K562 (cell line): ENCODE results near the gene MALAT1. TPM values are rescaled to one million over a fixed set of nuclear protein-coding genes. Genes with fewer than 3 reads are reported as not detected.

ENCODE experiments used
- ATF7 ChIP-seq: fragments of 450-650 bp; IDR thresholded peaks from 2 replicates; pipeline ENCODE4 v1.7.1; 2014; ENCODE audit warnings: mild to moderate bottlenecking, moderate library complexity
- CHCHD3 ChIP-seq: fragments of 250-450 bp; sonication (Bioruptor Pico); IDR thresholded peaks from 2 replicates; pipeline ENCODE4 v2.1.2; 2022; ENCODE audit warnings: mild to moderate bottlenecking
- DIDO1 ChIP-seq: fragments of 450-650 bp; IDR thresholded peaks from 2 replicates; pipeline ENCODE4 v1.6.1; 2016; ENCODE audit warnings: low read depth, missing biosample characterization, missing genetic modification characterization
- FOXP1 ChIP-seq: sonication (generic); formaldehyde crosslinking; IDR thresholded peaks from 2 replicates; pipeline ENCODE4 v1.8.0; 2022; ENCODE audit warnings: mild to moderate bottlenecking, missing genetic modification reagents
- HDAC6 ChIP-seq: IDR thresholded peaks from 2 replicates; pipeline ENCODE4 v1.6.1; 2012; ENCODE audit warnings: low read depth, mild to moderate bottlenecking, control low read depth, inconsistent platforms, low read length, moderate library complexity
- HMG20B ChIP-seq: fragments of 250-450 bp; sonication (Bioruptor Pico); IDR thresholded peaks from 2 replicates; pipeline ENCODE4 v1.5.0; 2021; ENCODE audit warnings: mild to moderate bottlenecking
- JUNB ChIP-seq: fragments of 450-650 bp; formaldehyde crosslinking; conservative IDR thresholded peaks from 2 replicates; pipeline ENCODE4 v1.4.0; 2020; ENCODE audit warnings: mild to moderate bottlenecking
- TAF7 ChIP-seq: fragments of 450-650 bp; IDR thresholded peaks from 2 replicates; pipeline ENCODE4 v1.6.1; 2016; ENCODE audit warnings: missing genetic modification characterization, missing compliant biosample characterization
- ZBTB7A ChIP-seq: IDR thresholded peaks from 2 replicates; pipeline ENCODE4 v1.6.1; 2011; ENCODE audit warnings: low read depth, mild to moderate bottlenecking, low read length, moderate library complexity, borderline replicate concordance; ENCODE audit not compliant: control insufficient read depth
- ZNF79 ChIP-seq: fragments of 250-450 bp; sonication (Bioruptor Pico); IDR thresholded peaks from 2 replicates; pipeline ENCODE4 v1.4.0; 2020; ENCODE audit warnings: low read depth, mild to moderate bottlenecking, moderate library complexity
- polyA plus RNA-seq, 8 experiments: library from polyadenylated mRNA; depleted of rRNA in 4 of 8; stranded (reverse) in 5 of 8; unstranded in 3 of 8; fragments of >200 nt; fragmentation: Nextera tagmentation in 2 of 8; fragmentation: Illumina TruSeq in 1 of 8; extraction: Ambion mirVana in 2 of 8; extraction: Trizol in 1 of 8; gene quantifications; 2 replicates each; pipeline versions ENCODE4 v1.2.1 to v1.2.3, GENCODE V29; 2011 to 2014; ENCODE audit warnings: inconsistent platforms in 1 of 8, missing spikeins in 1 of 8
- total RNA-seq, 7 experiments: library from RNA; depleted of rRNA in 6 of 7; stranded (reverse); fragments of >200 nt in 6 of 7; fragmentation: Illumina TruSeq in 2 of 7; extraction: Trizol in 2 of 7; gene quantifications; 2 replicates each; pipeline versions ENCODE4 v1.2.1 to v1.2.3, GENCODE V29; 2011 to 2021; ENCODE audit warnings: low replicate concordance in 1 of 7
- TF ChIP-seq, protein P1 (sequence below): sonication (generic); formaldehyde crosslinking; IDR thresholded peaks from 2 replicates; pipeline ENCODE4 v1.8.0; 2023; ENCODE audit warnings: missing genetic modification reagents, mild to moderate bottlenecking, borderline replicate concordance
- TF ChIP-seq, protein P2 (sequence below): IDR thresholded peaks from 3 replicates; pipeline ENCODE4 v1.6.1; 2011; ENCODE audit warnings: borderline replicate concordance, mild to moderate bottlenecking, moderate library complexity; ENCODE audit not compliant: insufficient read length; ENCODE audit errors: extremely low read depth
- TF ChIP-seq, protein P3 (sequence below), 2 experiments: IDR thresholded peaks; 2 replicates each; pipeline ENCODE4 v1.6.1; 2012; ENCODE audit warnings: improper control_type of control experiment in 2 of 2, low read depth in 2 of 2, low read length in 2 of 2, borderline replicate concordance in 1 of 2
- TF ChIP-seq, protein P4 (sequence below): fragments of 450-650 bp; IDR thresholded peaks from one replicate; pipeline ENCODE4 v1.6.1; 2018; ENCODE audit warnings: mild to moderate bottlenecking, moderate library complexity; ENCODE audit not compliant: partially characterized antibody

The MALAT1 gene
- total and polyA plus RNA-seq, 9 of the 15 experiments (the other 6 are each of a cell fraction or from before 2014, with no cell fraction given), result 363 to 8,715 (median 2,351) TPM

DNA sequence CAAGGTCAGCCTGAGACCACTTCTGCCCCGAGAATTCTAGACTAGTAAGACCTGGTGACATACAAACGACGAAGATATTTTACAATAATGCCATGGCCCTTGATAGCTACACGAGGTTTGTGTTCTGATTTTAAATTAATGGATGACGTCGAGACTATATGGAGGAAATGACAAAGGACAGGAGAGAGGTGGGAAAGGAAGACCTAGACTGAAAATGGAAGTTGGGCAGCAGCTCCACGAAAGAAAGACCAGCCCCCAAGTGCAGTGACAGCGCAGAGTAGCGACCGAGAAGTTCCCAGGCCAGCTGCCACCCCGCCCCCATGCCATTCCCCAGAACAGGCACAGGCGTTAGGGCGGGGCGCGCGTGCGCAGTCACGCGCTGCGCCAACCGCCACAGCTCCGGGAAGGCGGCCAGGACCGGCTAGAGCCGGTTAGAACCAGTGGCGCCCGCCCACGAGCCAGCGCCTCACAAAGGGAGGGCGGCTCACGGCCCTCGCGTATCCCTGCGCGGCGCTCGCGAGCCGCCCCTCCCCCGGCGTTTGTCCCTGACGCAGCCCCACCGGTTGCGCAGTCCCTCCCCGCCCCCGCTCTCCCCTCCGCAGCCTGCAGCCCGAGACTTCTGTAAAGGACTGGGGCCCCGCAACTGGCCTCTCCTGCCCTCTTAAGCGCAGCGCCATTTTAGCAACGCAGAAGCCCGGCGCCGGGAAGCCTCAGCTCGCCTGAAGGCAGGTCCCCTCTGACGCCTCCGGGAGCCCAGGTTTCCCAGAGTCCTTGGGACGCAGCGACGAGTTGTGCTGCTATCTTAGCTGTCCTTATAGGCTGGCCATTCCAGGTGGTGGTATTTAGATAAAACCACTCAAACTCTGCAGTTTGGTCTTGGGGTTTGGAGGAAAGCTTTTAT lies 1.5 kb upstream of the MALAT1 start (continued):
- TF ChIP-seq TAF7 (tag) (peak; percentile 65), HDAC6 (no peak), CHCHD3 (peak; percentile 63; the same call in 1 of the 2 replicates), ZBTB7A (peak; percentile 92), ATF7 (peak; percentile 90), HMG20B (CRISPR knock-in tag) (no peak), JUNB (CRISPR knock-in tag) (no peak), DIDO1 (tag) (no peak), FOXP1 (CRISPR knock-in tag) (peak; percentile 91), ZNF79 (CRISPR knock-in tag) (no peak)
- TF ChIP-seq, protein P1, sequence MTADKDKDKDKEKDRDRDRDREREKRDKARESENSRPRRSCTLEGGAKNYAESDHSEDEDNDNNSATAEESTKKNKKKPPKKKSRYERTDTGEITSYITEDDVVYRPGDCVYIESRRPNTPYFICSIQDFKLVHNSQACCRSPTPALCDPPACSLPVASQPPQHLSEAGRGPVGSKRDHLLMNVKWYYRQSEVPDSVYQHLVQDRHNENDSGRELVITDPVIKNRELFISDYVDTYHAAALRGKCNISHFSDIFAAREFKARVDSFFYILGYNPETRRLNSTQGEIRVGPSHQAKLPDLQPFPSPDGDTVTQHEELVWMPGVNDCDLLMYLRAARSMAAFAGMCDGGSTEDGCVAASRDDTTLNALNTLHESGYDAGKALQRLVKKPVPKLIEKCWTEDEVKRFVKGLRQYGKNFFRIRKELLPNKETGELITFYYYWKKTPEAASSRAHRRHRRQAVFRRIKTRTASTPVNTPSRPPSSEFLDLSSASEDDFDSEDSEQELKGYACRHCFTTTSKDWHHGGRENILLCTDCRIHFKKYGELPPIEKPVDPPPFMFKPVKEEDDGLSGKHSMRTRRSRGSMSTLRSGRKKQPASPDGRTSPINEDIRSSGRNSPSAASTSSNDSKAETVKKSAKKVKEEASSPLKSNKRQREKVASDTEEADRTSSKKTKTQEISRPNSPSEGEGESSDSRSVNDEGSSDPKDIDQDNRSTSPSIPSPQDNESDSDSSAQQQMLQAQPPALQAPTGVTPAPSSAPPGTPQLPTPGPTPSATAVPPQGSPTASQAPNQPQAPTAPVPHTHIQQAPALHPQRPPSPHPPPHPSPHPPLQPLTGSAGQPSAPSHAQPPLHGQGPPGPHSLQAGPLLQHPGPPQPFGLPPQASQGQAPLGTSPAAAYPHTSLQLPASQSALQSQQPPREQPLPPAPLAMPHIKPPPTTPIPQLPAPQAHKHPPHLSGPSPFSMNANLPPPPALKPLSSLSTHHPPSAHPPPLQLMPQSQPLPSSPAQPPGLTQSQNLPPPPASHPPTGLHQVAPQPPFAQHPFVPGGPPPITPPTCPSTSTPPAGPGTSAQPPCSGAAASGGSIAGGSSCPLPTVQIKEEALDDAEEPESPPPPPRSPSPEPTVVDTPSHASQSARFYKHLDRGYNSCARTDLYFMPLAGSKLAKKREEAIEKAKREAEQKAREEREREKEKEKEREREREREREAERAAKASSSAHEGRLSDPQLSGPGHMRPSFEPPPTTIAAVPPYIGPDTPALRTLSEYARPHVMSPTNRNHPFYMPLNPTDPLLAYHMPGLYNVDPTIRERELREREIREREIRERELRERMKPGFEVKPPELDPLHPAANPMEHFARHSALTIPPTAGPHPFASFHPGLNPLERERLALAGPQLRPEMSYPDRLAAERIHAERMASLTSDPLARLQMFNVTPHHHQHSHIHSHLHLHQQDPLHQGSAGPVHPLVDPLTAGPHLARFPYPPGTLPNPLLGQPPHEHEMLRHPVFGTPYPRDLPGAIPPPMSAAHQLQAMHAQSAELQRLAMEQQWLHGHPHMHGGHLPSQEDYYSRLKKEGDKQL, result no peak
- TF ChIP-seq, protein P2, sequence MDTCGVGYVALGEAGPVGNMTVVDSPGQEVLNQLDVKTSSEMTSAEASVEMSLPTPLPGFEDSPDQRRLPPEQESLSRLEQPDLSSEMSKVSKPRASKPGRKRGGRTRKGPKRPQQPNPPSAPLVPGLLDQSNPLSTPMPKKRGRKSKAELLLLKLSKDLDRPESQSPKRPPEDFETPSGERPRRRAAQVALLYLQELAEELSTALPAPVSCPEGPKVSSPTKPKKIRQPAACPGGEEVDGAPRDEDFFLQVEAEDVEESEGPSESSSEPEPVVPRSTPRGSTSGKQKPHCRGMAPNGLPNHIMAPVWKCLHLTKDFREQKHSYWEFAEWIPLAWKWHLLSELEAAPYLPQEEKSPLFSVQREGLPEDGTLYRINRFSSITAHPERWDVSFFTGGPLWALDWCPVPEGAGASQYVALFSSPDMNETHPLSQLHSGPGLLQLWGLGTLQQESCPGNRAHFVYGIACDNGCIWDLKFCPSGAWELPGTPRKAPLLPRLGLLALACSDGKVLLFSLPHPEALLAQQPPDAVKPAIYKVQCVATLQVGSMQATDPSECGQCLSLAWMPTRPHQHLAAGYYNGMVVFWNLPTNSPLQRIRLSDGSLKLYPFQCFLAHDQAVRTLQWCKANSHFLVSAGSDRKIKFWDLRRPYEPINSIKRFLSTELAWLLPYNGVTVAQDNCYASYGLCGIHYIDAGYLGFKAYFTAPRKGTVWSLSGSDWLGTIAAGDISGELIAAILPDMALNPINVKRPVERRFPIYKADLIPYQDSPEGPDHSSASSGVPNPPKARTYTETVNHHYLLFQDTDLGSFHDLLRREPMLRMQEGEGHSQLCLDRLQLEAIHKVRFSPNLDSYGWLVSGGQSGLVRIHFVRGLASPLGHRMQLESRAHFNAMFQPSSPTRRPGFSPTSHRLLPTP, result no peak
- TF ChIP-seq, protein P3, sequence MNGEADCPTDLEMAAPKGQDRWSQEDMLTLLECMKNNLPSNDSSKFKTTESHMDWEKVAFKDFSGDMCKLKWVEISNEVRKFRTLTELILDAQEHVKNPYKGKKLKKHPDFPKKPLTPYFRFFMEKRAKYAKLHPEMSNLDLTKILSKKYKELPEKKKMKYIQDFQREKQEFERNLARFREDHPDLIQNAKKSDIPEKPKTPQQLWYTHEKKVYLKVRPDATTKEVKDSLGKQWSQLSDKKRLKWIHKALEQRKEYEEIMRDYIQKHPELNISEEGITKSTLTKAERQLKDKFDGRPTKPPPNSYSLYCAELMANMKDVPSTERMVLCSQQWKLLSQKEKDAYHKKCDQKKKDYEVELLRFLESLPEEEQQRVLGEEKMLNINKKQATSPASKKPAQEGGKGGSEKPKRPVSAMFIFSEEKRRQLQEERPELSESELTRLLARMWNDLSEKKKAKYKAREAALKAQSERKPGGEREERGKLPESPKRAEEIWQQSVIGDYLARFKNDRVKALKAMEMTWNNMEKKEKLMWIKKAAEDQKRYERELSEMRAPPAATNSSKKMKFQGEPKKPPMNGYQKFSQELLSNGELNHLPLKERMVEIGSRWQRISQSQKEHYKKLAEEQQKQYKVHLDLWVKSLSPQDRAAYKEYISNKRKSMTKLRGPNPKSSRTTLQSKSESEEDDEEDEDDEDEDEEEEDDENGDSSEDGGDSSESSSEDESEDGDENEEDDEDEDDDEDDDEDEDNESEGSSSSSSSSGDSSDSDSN (IDR thresholded peaks at IDR 0.05; ENCODE audit: borderline replicate concordance in 1 of 2, low read depth in 2 of 2, low read length in 2 of 2), result no peak
- TF ChIP-seq, protein P4, sequence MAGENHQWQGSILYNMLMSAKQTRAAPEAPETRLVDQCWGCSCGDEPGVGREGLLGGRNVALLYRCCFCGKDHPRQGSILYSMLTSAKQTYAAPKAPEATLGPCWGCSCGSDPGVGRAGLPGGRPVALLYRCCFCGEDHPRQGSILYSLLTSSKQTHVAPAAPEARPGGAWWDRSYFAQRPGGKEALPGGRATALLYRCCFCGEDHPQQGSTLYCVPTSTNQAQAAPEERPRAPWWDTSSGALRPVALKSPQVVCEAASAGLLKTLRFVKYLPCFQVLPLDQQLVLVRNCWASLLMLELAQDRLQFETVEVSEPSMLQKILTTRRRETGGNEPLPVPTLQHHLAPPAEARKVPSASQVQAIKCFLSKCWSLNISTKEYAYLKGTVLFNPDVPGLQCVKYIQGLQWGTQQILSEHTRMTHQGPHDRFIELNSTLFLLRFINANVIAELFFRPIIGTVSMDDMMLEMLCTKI, result no peak
